HG03521 (cell line): ENCODE results near the gene CLDN3.
"Not testable (repeated sequence)": the region's sequence is repeated elsewhere in the genome, so short reads cannot be mapped to it uniquely, and the experiment has no call there.

ENCODE experiments used
- ATAC-seq: cut with Tn5 transposase; IDR thresholded peaks from one replicate; pipeline ENCODE4 v1.9.1; 2021; ENCODE audit warnings: mild to moderate bottlenecking, moderate library complexity; ENCODE audit not compliant: unreplicated experiment

CLDN3 gene, protein sequence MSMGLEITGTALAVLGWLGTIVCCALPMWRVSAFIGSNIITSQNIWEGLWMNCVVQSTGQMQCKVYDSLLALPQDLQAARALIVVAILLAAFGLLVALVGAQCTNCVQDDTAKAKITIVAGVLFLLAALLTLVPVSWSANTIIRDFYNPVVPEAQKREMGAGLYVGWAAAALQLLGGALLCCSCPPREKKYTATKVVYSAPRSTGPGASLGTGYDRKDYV

DNA sequence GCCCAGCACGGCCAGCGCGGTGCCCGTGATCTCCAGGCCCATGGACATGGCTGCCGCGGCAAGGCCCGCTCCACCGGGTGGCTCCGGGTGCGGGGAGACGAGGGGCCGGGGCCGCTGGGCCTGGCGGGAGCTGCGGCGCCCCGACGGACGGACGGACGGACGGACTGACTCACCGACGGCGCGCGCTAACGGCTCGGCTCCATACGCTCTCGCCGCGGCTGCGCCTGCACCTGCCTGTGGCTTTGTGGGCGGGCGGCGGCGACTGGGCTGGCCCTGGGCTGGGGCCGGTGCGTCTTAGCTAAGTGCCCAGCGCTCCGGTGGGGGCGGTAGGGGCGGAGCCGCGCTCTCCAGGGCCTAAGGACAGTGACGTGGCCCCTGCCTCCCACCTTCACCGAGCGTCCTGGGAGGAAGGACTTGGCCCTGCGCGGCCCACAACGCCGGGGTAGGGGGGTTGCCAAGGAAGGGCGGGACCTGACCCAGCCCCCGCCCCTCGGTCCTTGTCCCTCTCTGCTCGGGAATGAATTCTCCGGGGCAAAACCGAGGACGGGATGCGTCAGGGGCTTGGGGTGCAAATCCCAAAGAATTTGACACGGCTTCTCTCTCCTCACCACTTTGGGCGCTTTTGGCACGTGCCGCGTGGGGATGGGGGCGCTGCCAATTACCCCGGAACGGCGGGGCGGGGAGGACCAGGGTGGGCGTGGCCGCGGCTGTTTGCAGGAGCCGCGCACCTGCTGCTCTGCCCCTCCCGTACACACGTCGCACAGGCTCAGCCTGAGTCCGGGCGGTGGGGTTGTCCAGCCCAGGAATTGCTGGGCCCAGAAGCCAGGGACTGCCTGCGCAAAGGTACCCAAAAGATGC, at the start of gene CLDN3:
Gene CLDN3 (minus strand): TSS at position 269 of the 858 bp plus-strand sequence. CDS start 221 bp downstream, at position 48.
- no peak for ATAC-seq

DNA sequence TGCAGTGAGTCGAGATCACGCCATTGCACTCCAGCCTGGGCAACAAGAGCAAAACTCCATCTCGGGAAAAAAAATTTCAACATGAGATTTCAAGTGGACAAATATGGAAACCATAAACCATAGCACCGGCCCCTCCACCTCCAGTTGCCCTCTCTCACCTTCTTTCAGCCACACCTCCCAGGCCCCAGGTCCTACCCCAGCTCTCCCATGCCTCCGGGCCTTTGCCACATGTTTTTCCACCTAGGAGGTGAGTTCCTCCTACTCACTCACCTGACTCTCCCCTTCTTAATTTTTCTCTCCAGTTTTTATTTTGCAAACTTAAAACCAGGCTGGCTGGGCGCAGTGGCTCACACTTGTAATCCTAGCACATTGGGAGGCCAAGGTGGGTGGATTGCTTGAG, 47.1 kb upstream of the CLDN3 start:
- no peak for ATAC-seq

- ATAC-seq, result no peak
These were observed 45.4 kb upstream of the CLDN3 start for GRCh38 chr7:73815436-73815835.

- no peak for ATAC-seq
These were observed 42.9 kb upstream of the CLDN3 start for GRCh38 chr7:73812996-73813395.

- no peak for ATAC-seq
These were observed 41.7 kb upstream of the CLDN3 start for GRCh38 chr7:73811760-73812168.

GRCh38 chr7:73810998-73811360, 40.9 kb upstream of the CLDN3 start:
- ATAC-seq, result no peak

GRCh38 chr7:73809467-73809951, 39.4 kb upstream of the CLDN3 start:
- ATAC-seq, result no peak

DNA sequence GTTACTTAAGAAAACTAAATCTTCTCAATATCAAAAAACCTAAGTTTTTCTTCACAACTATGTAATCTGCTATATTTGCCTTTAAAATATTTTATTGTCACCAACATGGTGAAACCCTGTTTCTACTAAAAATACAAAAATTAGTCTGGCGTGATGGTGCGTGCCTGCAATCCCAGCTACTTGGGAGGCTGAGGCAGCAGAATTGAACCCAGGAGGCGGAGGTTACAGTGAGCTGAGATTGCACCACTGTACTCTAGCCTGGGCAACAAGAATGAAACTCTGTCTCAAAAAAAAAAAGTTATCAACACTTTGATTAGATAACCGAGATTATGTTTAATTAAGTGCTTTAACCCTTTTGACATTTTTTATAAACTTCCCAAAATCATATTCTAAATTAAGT, 32.4 kb upstream of the CLDN3 start:
- no peak for ATAC-seq

GRCh38 chr7:73801577-73801976, 31.5 kb upstream of the CLDN3 start:
- ATAC-seq, result no peak

- no peak for ATAC-seq
These were observed 29.4 kb upstream of the CLDN3 start for GRCh38 chr7:73799282-73800141.

DNA sequence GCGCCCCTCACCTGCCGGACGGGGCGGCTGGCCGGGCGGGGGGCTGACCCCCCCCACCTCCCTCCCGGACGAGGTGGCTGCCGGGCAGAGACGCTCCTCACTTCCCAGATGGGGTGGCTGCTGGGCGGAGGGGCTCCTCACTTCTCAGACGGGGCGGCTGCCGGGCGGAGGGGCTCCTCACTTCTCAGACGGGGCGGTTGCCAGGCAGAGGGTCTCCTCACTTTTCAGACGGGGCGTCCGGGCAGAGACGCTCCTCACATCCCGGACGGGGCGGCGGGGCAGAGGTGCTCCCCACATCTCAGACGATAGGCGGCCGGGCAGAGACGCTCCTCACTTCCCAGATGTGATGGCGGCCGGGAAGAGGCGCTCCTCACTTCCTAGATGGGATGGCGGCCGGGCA, 27.1 kb upstream of the CLDN3 start:
- ATAC-seq, result not testable (repeated sequence)

GRCh38 chr7:73796656-73797055, 26.6 kb upstream of the CLDN3 start:
- ATAC-seq, result not testable (repeated sequence)

DNA sequence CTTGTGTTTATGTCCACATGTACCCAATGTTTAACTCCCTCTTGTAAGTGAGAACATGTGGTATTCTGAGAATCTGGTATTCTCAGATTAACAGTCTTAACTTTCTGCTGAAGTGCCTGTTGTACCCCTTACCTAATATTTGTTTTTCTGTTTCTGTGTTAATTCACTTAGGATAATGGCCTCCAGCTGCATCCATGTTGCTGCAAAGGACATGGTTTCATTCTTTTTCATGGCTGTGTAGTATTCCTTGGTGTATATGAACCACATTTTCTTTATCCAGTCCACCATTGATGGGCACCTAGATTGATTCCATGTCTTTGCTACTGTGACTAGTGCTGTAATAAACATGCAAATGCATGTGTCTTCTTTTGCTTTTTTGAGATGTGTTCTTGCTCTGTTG, 25.1 kb upstream of the CLDN3 start:
- not testable (repeated sequence) for ATAC-seq

GRCh38 chr7:73791170-73791690, 21.2 kb upstream of the CLDN3 start:
- not testable (repeated sequence) for ATAC-seq

DNA sequence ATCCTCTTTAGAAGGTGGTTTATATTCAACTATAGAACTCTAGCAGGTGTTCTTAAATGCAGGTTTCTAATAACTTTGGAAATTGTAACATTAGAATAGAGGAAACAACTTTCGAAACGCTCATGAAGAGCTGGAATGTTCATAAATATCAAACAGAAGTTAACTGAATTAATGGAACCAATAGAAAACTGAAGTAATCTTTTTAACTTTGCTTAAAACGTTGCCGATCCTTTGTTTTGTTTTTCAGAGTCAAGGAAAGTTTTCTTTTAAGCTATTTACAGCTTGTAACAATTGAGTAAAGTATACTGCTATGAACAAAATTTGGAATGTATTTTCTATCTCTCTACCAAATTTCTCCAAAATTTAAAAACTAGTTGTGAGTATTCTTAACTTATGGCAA, 19.0 kb upstream of the CLDN3 start:
- no peak for ATAC-seq

DNA sequence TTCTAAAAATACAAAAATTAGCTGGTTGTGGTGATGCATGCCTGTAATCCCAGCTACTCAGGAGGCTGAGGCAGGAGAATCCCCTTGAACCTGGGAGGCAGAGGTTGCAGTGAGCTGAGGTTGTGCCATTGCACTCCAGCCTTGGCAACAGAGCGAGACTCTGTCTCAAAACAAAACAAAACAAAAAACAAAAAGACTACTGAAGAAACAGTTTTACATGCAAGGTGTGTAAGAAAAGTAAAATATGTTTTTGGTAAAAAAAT, 17.6 kb upstream of the CLDN3 start:
- not testable (repeated sequence) for ATAC-seq

DNA sequence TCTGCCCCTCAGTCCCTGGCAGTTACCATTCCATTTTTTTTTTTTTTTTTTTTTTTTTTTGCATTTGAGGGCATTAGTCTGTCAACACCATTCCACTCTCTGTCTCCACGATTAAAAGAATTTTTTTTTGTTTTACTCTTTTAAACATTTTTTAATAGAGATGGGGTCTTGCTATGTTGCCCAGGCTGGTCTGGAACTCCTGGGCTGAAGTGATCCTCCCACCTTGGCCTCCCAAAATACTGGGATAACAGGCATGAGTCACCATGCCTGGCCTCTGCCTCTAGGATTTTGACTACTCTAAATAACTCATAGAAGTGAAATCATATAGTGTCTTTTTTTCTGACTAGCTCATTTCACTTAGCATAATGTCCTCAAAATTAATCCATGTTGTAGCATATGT, 16.5 kb upstream of the CLDN3 start:
- ATAC-seq, result no peak

DNA sequence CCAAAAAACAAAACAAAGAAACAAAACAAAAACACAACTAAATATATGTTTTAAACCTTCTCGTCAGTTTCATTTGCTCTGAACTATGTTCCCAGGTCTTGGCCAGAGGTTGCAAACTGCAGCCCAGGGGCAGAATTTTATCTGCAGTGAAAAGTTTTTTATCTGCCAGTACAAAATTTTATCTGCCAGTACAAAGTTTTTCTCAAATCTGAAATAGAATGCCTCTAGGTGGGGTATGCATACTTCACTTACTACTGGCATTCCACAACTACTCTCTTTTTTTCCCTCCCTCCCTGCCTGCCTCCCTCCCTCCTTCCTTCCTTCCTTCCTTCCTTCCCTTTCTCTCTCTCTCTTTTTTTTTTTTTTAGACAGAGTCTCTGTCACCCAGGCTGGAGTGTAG, 9.4 kb upstream of the CLDN3 start:
- ATAC-seq, result no peak

DNA sequence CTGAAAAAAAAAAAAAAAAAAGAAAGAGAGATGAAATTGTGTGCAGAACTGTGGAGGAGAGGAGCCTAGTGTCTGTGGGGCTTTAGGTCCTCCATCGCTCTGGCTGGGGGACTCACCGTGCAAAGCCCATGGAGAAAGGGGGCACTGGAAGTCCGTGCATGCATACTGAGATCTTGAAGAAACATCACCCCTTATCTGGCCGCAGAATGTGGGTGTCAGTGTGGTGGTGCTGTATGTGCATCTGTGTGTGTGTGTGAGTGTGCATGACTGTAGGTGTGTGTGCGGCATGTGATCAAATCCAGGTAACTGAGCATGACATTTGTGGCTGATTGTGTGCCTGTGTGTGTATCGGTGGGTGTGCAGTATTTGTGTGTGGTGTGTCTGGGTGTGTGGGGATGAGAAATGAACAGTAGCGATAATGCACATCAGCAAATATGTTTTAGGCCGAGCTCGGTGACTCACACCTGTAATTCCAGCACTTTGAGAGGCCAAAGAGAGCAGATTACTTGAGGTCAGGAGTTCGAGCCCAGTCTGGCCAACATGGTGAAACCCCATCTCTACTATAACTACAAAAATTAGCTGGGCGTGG, 8.8 kb upstream of the CLDN3 start:
- no peak for ATAC-seq

DNA sequence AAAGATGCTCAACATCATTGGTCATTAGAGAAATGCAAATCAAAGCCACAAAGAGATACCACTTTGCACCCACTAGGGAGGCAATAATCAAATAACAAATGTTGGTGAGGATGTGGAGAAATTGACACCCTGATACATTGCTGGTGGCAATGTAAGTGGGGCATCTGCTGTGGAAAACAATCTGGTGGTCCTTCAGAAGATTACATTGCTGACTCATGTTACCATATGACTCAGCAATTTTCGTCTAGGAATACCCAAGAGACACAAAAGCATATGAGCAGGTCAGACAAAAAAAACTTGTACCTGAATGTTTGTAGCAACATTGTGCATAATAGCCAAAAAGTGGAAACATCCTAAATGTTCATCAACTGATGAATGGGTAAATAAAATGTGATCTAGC, 4.9 kb upstream of the CLDN3 start:
- ATAC-seq, result no peak
